Body of pancreas (tissue), 4 donors: Measurements from ENCODE around the gene KCNQ1OT1.

Source experiments
- POLR2A ChIP-seq, 3 donors: fragments of 450-650 bp; IDR thresholded peaks; one replicate each; pipeline ENCODE4 v1.6.1; 2016; ENCODE audit warnings: antibody characterized with exemption in 3 of 3, mild to moderate bottlenecking in 2 of 3
- TF ChIP-seq, protein P1 (sequence below), 7 experiments: fragments of 450-650 bp in 4 of 7; fragments of 200-600 bp in 3 of 7; sonication (generic) in 3 of 7; IDR thresholded peaks; one replicate each; pipeline ENCODE4 v1.5.1; 2016 to 2019; ENCODE audit warnings: antibody characterized with exemption in 7 of 7

DNA sequence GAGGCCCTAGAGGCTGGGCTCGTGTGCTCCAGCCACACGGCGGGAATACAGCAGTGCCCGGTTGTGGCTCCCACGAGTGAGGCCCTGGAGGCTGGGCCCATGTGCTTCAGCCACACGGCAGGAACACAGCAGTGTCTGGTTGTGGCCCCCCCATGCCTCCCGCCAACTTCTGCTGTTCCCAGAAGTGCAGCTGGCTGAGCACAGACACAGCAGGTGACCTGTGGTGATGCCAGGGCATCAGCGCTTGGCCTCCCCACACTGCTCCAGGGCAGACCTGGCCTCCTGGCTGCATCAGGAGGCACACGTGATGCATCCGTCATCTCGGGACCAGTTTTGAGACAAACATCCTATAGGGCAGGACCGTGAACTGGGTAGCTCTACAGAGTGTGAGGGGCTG is 110.3 kb downstream of the KCNQ1OT1 start:
- TF ChIP-seq, protein P1, sequence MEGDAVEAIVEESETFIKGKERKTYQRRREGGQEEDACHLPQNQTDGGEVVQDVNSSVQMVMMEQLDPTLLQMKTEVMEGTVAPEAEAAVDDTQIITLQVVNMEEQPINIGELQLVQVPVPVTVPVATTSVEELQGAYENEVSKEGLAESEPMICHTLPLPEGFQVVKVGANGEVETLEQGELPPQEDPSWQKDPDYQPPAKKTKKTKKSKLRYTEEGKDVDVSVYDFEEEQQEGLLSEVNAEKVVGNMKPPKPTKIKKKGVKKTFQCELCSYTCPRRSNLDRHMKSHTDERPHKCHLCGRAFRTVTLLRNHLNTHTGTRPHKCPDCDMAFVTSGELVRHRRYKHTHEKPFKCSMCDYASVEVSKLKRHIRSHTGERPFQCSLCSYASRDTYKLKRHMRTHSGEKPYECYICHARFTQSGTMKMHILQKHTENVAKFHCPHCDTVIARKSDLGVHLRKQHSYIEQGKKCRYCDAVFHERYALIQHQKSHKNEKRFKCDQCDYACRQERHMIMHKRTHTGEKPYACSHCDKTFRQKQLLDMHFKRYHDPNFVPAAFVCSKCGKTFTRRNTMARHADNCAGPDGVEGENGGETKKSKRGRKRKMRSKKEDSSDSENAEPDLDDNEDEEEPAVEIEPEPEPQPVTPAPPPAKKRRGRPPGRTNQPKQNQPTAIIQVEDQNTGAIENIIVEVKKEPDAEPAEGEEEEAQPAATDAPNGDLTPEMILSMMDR (IDR thresholded peaks at IDR 0.05), result no peak
- no peak for TF ChIP-seq POLR2A (IDR thresholded peaks at IDR 0.05)
